Stimulated activated CD8-positive, alpha-beta memory T cell treated with anti-CD3 and anti-CD28 coated beads, Interleukin-12 subunit alpha, Interleukin-12 subunit beta, amount 100 ng/mL, for 24 hours (primary cell): ENCODE data around the gene LCN15.
A peak's percentile ranks its signal among the peaks of the same experiment; 100 is the strongest.
"Not testable (repeated sequence)": the region's sequence is repeated elsewhere in the genome, so short reads cannot be mapped to it uniquely, and the experiment has no call there.

Source experiments
- DNase-seq: peaks from one replicate; pipeline ENCODE4 v3.0.0-alpha.2; 2020; ENCODE audit errors: extremely low read depth

Gene LCN15

DNA sequence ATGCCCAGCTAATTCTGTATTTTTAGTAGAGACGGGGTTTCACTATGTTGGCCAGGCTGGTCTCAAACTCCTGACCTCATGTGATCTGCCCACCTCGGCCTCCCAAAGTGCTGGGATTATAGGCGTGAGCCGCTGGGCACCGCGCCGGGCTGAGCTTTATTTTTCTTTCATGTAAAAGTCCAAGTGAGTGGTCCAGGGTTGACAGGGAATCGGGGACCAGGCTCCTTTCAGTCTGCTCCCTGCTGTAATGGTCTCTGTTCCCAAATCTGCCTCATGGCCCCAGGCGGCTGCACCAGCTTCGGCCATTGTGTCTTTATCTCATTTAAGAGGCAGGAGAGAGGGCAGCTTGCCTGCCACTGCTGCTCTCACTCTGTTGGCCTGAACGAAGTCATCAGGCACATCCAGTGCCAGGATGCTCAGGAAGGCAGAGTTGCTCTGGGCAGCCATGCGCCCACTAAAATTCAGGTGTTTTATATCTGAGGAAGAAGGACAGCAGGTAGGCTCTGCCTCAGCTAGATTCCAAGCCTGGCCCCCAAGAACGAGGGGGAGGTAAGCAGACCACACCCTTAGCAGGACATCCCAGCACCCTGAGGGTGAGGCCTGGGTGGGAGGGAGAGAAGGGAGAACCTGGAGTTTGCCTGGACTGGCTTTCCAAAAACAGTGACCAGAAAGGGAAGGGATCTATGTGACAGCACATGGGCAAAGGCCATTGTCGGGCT lies 30.1 kb upstream of the LCN15 start:
- DNase-seq, result no peak

- no peak for DNase-seq
Observed at GRCh38 chr9:136793086-136793946, 29.0 kb upstream of the LCN15 start.

DNA sequence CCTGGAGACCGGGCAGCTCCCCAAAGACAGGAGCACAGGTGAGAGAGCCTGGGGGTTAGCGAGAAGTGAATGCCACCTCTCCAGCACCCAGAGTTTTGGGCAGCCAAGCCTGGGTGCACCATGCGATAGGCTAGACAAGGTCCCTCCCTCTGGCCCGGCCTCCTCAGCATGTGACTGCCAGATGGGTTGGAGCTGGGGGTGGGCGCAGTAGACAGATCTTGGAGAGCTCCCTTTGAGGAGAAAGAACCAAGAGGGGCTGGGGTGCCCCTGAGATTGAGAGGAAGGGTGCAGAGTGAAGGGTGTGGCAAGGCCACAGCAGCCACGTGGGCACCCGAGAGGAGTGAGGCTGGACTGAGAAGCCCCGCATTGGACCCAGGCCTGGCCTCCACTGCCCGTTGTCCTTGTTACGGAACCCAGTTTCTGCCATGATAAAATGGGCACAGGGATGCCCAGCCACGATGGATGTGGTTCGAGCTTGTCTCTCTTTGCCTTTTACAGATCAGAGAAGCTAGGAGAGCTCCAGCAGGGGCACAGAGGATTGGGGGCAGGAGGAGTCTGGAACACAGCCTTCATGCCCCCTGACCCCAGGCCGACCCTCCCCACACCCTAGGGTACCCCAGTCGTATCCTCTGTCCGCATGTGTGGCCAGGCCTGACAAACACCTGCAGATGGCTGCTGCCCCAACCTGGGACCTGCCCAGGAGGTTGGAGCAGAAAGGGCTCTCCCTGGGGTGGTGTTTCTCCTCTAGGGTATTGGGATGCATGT lies 28.2 kb upstream of the LCN15 start:
- no peak for DNase-seq

- DNase-seq, result no peak
Observed at GRCh38 chr9:136791516-136792276, 27.4 kb upstream of the LCN15 start.

DNA sequence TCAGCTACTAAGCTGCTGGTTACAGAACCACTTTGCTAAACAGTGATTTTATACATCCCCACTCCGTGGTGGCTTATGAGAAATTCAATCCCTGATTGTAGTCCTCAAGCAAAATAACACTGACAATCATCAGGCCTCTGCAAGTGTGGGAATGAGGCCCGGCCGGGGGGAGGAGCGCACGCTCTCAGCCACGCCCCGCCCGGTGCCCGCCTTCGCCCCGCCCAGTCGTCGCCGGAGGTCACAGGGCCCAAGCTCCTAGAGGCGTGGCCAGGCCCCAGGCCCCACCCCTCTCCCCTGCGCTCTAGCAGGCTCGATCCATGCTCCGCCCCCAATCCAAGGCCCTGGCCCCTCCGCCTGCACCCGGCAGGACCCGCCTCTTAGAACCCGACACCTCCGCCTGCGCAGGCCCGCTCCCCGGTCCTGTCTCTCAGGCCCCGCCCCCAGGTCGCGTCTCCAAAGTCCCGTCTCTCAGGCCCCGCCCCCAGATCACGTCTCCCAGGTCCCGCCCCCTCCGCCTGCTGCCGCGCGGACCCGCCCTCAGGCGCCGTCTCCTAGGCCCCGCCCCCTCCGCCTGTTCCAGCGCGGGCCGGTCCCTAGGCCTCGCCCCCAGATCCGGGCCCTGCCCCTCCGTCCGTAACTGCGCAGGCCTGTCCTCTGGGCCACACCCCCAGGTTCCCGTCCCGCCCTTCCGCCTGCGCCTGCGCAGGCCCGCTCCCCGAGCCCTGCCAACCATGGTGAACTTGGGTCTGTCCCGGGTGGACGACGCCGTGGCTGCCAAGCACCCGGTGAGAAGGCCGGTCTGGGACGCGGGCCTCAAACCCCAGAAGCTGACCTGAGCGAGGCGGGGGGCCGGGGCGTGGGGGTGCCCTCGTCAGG lies 26.6 kb upstream of the LCN15 start, which contains the start of gene TMEM141:
Gene TMEM141, plus strand, starts transcription at position 705 of the 876 bp plus-strand sequence. Its CDS starts 27 bp downstream, at position 732.
- DNase-seq, result peak; percentile 100

GRCh38 chr9:136789523-136789937 lies 25.2 kb upstream of the LCN15 start:
- no peak for DNase-seq

- not testable (repeated sequence) for DNase-seq
Observed at GRCh38 chr9:136788644-136789522, 24.6 kb upstream of the LCN15 start.

- DNase-seq, result no peak
Observed at GRCh38 chr9:136787690-136788400, 23.5 kb upstream of the LCN15 start.

DNA sequence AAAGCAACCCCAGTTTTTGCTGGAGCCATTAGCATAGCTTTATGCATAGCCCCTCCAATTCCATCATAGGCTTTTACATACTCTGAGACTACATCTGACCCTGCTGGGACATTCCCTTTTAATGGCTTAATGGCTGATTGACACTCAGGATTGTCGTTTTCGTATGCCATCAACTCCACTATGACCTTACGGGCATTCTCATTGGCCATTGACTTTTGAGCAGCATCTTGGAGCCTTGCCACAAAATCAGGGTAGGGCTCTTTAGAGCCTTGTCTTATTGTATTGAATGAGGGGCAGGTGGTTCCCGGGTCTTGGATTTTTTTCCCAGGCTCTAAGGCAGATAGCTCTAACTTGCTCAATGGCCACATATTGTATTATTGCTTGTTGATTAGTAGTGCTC lies 22.7 kb upstream of the LCN15 start:
- DNase-seq, result not testable (repeated sequence)

DNA sequence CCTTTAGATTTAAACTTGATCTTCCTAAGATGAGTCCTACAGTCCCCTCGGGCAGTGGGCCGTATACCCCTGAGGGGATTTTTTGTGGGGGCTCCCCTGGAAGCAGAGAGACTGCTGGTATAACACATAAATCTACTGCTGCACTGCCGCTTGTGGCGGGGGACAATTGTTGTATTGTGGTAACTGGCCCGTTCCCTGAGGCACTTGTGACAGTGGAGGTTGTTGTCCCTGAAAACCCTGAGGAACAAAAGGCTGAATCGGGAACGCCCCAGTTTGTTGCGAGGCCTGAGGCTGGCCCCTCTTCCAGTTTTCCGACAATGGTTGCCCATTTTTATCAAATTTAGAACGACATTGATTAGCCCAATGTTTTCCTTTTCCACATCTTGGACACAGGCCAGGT lies 22.1 kb upstream of the LCN15 start:
- no peak for DNase-seq

DNA sequence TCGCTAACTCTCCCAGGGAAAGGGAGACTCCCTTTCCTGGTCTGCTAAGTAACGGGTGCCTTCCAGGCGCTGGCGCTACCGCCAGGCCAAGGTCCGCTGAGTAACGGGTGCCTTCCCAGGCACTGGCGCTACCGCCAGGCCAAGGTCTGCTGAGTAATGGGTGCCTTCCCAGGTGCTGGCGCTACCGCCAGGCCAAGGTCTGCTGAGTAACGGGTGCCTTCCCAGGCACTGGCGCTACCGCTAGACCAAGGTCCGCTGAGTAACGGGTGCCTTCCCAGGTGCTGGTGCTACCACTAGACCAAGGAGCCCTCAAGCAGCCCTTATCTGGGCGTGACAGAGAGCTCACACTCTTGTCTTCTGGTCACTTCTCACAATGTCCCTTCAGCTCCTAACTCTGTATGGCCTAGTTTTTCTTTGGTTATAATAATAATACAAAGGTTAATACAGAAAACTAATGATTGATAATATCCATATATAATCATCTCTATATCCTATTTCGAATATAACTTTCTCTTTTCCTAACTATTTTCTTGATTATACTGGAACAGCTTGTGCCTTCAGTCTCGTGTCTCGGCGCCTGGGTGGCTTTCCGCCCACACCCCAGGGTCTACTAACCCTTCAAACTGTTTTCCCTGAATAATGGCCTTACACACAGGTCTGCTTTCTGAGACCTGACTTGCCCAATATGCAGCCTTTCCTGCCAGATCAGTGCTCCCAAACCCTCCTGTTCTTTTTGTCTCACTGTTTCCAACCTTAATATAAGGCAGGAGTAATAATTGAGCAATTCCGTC lies 21.4 kb upstream of the LCN15 start:
- DNase-seq, result not testable (repeated sequence)

- DNase-seq, result no peak
Observed at GRCh38 chr9:136784997-136785361, 20.7 kb upstream of the LCN15 start.

- no peak for DNase-seq
Observed at GRCh38 chr9:136784249-136784996, 20.1 kb upstream of the LCN15 start.

DNA sequence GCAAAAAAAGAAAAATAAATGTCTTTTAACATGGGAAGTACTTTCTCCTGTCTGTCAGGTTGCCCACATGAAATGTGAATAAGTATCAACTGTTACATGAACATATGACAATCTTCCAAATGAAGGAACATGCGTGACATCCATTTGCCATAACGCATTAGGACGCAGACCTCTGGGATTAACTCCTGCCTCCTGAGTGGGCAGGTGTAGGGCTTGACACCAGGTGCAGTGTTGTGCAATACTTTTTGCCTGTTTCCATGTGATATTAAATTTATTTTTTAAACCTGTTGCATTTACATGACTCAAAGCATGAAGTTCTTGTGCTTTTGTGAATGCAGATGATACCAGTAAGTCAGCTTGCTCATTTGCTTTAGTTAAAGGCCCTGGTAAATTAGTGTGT lies 18.1 kb upstream of the LCN15 start:
- DNase-seq, result no peak

- no peak for DNase-seq
Observed at GRCh38 chr9:136779808-136780207, 15.5 kb upstream of the LCN15 start.

GRCh38 chr9:136777359-136777758 lies 13.0 kb upstream of the LCN15 start:
- no peak for DNase-seq

GRCh38 chr9:136776947-136777346 lies 12.6 kb upstream of the LCN15 start:
- no peak for DNase-seq
